T follicular helper cell (primary cell): ENCODE results near the gene RUFY1.
"Not testable (repeated sequence)": the region's sequence is repeated elsewhere in the genome, so short reads cannot be mapped to it uniquely, and the experiment has no call there.

Experiments
- DNase-seq: peaks from one replicate; pipeline ENCODE4 v3.0.0-alpha.2; 2020; ENCODE audit warnings: low read depth

RUFY1 gene

GRCh38 chr5:179542170-179542569 is 8.2 kb upstream of the RUFY1 start:
- DNase-seq, result no peak

GRCh38 chr5:179543275-179543674 is 7.1 kb upstream of the RUFY1 start:
- DNase-seq, result not testable (repeated sequence)

GRCh38 chr5:179553006-179553405 is 2.7 kb downstream of the RUFY1 start:
- no peak for DNase-seq

- DNase-seq, result no peak
These were observed 3.5 kb downstream of the RUFY1 start for GRCh38 chr5:179553875-179554274.

GRCh38 chr5:179554981-179555380 is 4.6 kb downstream of the RUFY1 start:
- no peak for DNase-seq

- DNase-seq, result not testable (repeated sequence)
These were observed 8.0 kb downstream of the RUFY1 start for GRCh38 chr5:179558261-179558799.

GRCh38 chr5:179558932-179559283 is 8.6 kb downstream of the RUFY1 start:
- no peak for DNase-seq

- peak; percentile 91 for DNase-seq
These were observed 9.2 kb downstream of the RUFY1 start for GRCh38 chr5:179559284-179560252.

GRCh38 chr5:179564526-179564925 is 14.2 kb downstream of the RUFY1 start:
- DNase-seq, result no peak

- no peak for DNase-seq
These were observed 18.4 kb downstream of the RUFY1 start for GRCh38 chr5:179568721-179569120.

GRCh38 chr5:179572386-179572785 is 22.0 kb downstream of the RUFY1 start:
- no peak for DNase-seq

GRCh38 chr5:179577286-179577960 is 27.1 kb downstream of the RUFY1 start:
- no peak for DNase-seq

- no peak for DNase-seq
These were observed 35.6 kb downstream of the RUFY1 start for GRCh38 chr5:179585941-179586401.

GRCh38 chr5:179588166-179588565 is 37.8 kb downstream of the RUFY1 start:
- DNase-seq, result no peak

- no peak for DNase-seq
These were observed 45.6 kb downstream of the RUFY1 start for GRCh38 chr5:179595916-179596315.

GRCh38 chr5:179596421-179596820 is 46.1 kb downstream of the RUFY1 start:
- no peak for DNase-seq

- no peak for DNase-seq
These were observed 48.7 kb downstream of the RUFY1 start for GRCh38 chr5:179599100-179599499.

- DNase-seq, result no peak
These were observed 49.2 kb downstream of the RUFY1 start for GRCh38 chr5:179599566-179599965.

- DNase-seq, result no peak
These were observed 49.6 kb downstream of the RUFY1 start for GRCh38 chr5:179599973-179600372.

GRCh38 chr5:179601871-179602625 is 51.7 kb downstream of the RUFY1 start:
- DNase-seq, result no peak

- no peak for DNase-seq
These were observed 53.0 kb downstream of the RUFY1 start for GRCh38 chr5:179603308-179603707.
